ENCODE results near the gene AADAC. TPM values are rescaled to one million over a fixed set of nuclear protein-coding genes. Genes with fewer than 3 reads are reported as not detected.

Gene AADAC
- total RNA-seq, 1 donor from 2014 or later = not detected

DNA sequence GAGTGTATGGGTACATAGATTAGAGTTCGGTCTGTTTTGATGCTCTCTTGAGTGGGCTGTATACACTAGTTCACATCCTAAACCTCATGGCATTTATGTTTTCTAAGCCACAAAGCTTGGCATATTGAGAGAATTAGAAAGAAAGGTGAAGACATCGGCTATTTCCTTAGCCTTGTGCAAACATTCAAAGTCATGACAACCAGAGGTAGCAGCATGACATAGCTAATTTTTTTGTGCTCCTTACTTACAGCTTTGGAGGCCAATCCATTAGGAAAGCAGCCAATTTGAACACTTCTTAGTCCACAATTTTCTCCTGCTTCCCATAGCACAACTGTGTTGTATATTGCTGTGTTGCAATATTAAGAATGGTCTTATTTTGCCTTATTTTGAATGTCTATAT lies 21.5 kb upstream of the AADAC start:
- Histone ChIP-seq H3K4me3 (no peak overlapping the region), H3K27me3 (ENCODE audit: low read depth) (no peaks in the 10 kb centered on the region), H3K36me3 (no peaks in the 10 kb centered on the region), H3K4me1 (no peaks in the 10 kb centered on the region), H3K9me3 (replicated peaks) (no peaks in the 10 kb centered on the region), H3K27ac (replicated peaks) (no peak overlapping the region)
- intact Hi-C loops (cut with micrococcal nuclease) = no loop called here
- TF ChIP-seq, protein P1, sequence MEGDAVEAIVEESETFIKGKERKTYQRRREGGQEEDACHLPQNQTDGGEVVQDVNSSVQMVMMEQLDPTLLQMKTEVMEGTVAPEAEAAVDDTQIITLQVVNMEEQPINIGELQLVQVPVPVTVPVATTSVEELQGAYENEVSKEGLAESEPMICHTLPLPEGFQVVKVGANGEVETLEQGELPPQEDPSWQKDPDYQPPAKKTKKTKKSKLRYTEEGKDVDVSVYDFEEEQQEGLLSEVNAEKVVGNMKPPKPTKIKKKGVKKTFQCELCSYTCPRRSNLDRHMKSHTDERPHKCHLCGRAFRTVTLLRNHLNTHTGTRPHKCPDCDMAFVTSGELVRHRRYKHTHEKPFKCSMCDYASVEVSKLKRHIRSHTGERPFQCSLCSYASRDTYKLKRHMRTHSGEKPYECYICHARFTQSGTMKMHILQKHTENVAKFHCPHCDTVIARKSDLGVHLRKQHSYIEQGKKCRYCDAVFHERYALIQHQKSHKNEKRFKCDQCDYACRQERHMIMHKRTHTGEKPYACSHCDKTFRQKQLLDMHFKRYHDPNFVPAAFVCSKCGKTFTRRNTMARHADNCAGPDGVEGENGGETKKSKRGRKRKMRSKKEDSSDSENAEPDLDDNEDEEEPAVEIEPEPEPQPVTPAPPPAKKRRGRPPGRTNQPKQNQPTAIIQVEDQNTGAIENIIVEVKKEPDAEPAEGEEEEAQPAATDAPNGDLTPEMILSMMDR (IDR thresholded peaks at IDR 0.05; ENCODE audit: borderline replicate concordance) = no peak
- DNase-seq = no peak

DNA sequence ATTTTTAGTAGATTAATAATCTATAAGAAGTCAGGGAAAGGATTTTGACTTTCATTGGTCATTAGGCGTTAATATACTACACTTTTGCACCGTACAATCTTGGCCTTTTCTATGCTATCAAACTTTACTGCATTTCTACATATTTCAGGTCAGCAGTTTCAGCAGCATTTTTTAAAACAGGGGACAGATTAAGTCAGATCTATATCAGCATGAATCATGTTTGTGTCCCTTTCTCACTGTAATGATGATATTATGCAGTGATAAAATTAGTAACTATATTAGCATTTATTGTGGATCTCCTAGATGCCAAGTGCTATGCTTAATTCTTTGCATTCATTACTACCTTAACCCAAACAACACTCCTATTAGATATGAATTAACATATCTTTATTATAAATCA lies 20.3 kb upstream of the AADAC start:
- no peak overlapping the region for H3K27ac ChIP-seq (replicated peaks)
- no peaks in the 10 kb centered on the region for H3K36me3 ChIP-seq
- intact Hi-C loops (cut with micrococcal nuclease) = no loop called here
- H3K4me3 ChIP-seq = no peak overlapping the region
- DNase-seq = no peak
- TF ChIP-seq, protein P1 (IDR thresholded peaks at IDR 0.05; ENCODE audit: borderline replicate concordance) = no peak
- H3K27me3 ChIP-seq (ENCODE audit: low read depth) = no peaks in the 10 kb centered on the region
- H3K4me1 ChIP-seq = no peaks in the 10 kb centered on the region
- H3K9me3 ChIP-seq (replicated peaks) = no peaks in the 10 kb centered on the region

DNA sequence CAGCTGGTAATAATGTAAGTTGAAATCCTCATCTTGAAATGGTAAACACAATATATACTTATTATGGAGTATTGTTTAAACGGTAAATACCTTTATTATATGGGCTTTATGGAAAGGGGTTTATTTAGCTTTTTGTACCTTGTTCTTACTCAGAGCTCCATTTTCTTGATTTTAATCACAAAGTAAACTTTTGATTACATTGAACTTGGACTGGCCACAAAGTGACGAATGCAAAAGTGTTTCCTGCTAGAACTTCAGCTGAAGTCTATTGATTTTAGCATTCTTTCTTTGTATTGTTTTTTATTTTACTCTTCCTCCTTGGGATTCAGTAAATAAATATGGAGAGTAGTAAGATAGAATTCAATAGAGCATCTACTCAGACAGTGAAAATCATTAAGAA lies 19.8 kb upstream of the AADAC start:
- no peak overlapping the region for H3K4me3 ChIP-seq
- TF ChIP-seq, protein P1 (IDR thresholded peaks at IDR 0.05; ENCODE audit: borderline replicate concordance) = no peak
- H3K27me3 ChIP-seq (ENCODE audit: low read depth) = no peaks in the 10 kb centered on the region
- no peaks in the 10 kb centered on the region for H3K9me3 ChIP-seq (replicated peaks)
- intact Hi-C loops (cut with micrococcal nuclease) = no loop called here
- no peaks in the 10 kb centered on the region for H3K36me3 ChIP-seq
- no peaks in the 10 kb centered on the region for H3K4me1 ChIP-seq
- H3K27ac ChIP-seq (replicated peaks) = no peak overlapping the region
- DNase-seq = no peak

DNA sequence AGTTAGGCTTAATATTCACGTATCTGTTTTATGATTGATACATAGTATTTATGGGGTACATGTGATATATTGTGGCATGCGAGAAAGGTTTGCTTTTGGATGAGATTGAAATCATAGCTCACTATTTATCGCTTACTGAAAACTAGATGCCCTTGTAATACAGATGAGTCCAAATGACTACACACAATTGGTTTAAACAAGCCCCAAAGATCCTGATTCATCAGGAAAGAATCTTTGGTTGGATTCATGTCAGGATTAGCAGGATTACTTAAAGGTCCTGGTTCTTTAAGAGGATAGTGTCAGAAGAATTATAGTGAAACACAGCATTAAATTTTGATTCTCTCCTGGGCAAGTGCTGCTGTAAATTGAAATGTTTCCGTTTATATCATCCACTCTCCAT lies 18.6 kb upstream of the AADAC start:
- TF ChIP-seq, protein P1 (IDR thresholded peaks at IDR 0.05; ENCODE audit: borderline replicate concordance) = no peak
- no peak overlapping the region for H3K27ac ChIP-seq (replicated peaks)
- DNase-seq = no peak
- no peaks in the 10 kb centered on the region for H3K27me3 ChIP-seq (ENCODE audit: low read depth)
- no peak overlapping the region for H3K4me3 ChIP-seq
- H3K36me3 ChIP-seq = no peaks in the 10 kb centered on the region
- no peaks in the 10 kb centered on the region for H3K4me1 ChIP-seq
- H3K9me3 ChIP-seq (replicated peaks) = no peaks in the 10 kb centered on the region
- intact Hi-C loops (cut with micrococcal nuclease) = no loop called here

DNA sequence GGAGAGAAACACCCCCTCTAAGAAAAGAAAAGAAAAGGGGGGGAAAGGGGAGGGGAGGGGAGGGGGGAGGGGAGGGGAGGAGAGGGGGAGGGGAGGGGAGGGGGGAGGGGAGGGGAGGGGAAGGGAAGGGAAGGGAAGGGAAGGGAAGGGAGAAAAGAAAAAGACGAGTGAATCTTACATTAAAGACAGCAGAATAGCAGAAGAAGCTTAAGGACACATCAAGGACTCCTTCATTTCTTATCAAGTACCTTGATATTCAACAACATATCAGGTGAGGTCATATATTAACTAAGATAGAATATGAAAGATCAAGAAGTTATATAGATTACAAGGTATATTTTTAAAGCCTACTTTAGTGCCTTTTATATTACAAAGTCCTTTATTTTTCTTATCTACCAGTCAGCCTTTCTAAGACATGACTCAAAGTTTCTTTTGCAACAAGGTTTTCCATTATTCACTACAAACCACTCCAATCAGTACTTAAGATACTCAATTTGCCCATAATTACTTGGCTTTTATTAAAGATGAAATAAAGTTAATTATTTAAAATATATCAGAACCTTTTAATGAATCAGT lies 17.7 kb upstream of the AADAC start:
- DNase-seq = no peak
- intact Hi-C loops (cut with micrococcal nuclease) = no loop called here
- H3K27ac ChIP-seq (replicated peaks) = no peak overlapping the region
- no peaks in the 10 kb centered on the region for H3K27me3 ChIP-seq (ENCODE audit: low read depth)
- TF ChIP-seq, protein P1 (IDR thresholded peaks at IDR 0.05; ENCODE audit: borderline replicate concordance) = no peak
- no peaks in the 10 kb centered on the region for H3K36me3 ChIP-seq
- H3K9me3 ChIP-seq (replicated peaks) = no peaks in the 10 kb centered on the region
- no peaks in the 10 kb centered on the region for H3K4me1 ChIP-seq
- H3K4me3 ChIP-seq = no peak overlapping the region

Data from left ventricle myocardium inferior (tissue), 1 donor.